HepG2 (cell line): ENCODE results near the gene ZNF853. TPM values are rescaled to one million over a fixed set of nuclear protein-coding genes. Genes with fewer than 3 reads are reported as not detected.
A peak's percentile ranks its signal among the peaks of the same experiment; 100 is the strongest.

ENCODE experiments used
- CBX1 ChIP-seq: IDR thresholded peaks from one replicate; pipeline ENCODE4 v1.6.1; 2016; ENCODE audit warnings: antibody characterized with exemption, low read depth
- CENPX ChIP-seq: sonication (generic); formaldehyde crosslinking; IDR thresholded peaks from 2 replicates; pipeline ENCODE4 v1.9.0; 2021; ENCODE audit warnings: mild to moderate bottlenecking, missing genetic modification reagents, moderate library complexity
- CREM ChIP-seq, 2 experiments: sonication (generic) in 1 of 2; formaldehyde crosslinking in 1 of 2; IDR thresholded peaks; 2 replicates each; pipeline versions ENCODE4 v1.4.0 to v1.6.1; 2016 to 2020; ENCODE audit warnings: antibody characterized with exemption in 1 of 2, mild to moderate bottlenecking in 1 of 2, missing genetic modification reagents in 1 of 2
- DMAP1 ChIP-seq: IDR thresholded peaks from 2 replicates; pipeline ENCODE4 v1.6.1; 2016
- HNRNPL ChIP-seq: fragments of 200-400 bp; formaldehyde crosslinking; IDR thresholded peaks from 2 replicates; pipeline ENCODE4 v1.6.1; 2017; ENCODE audit warnings: mild to moderate bottlenecking, low read depth, low read length
- KAT8 ChIP-seq: IDR thresholded peaks from 2 replicates; pipeline ENCODE4 v1.6.1; 2016; ENCODE audit warnings: missing genetic modification reagents, missing compliant biosample characterization
- KLF11 ChIP-seq: IDR thresholded peaks from 2 replicates; pipeline ENCODE4 v1.6.1; 2016; ENCODE audit warnings: missing compliant biosample characterization
- MED1 ChIP-seq: sonication (generic); formaldehyde crosslinking; IDR thresholded peaks from 2 replicates; pipeline ENCODE4 v1.4.0; 2020; ENCODE audit warnings: missing genetic modification reagents
- MXD4 ChIP-seq: IDR thresholded peaks from 2 replicates; pipeline ENCODE4 v1.6.1; 2016; ENCODE audit warnings: mild to moderate bottlenecking, missing biosample characterization, missing genetic modification reagents
- MYC ChIP-seq: sonication (generic); formaldehyde crosslinking; IDR thresholded peaks from 2 replicates; pipeline ENCODE4 v1.9.0; 2021; ENCODE audit warnings: missing genetic modification reagents, borderline replicate concordance
- NONO ChIP-seq, 2 experiments: fragments of 450-650 bp in 1 of 2; sonication (generic) in 1 of 2; formaldehyde crosslinking in 1 of 2; IDR thresholded peaks in 1 of 2; conservative IDR thresholded peaks in 1 of 2; 2 replicates each; pipeline versions ENCODE4 v1.6.1 to v1.8.0; 2017 to 2022; ENCODE audit warnings: mild to moderate bottlenecking in 1 of 2, missing genetic modification reagents in 1 of 2, moderate library complexity in 1 of 2
- SRF ChIP-seq: IDR thresholded peaks from 2 replicates; pipeline ENCODE4 v1.6.1; 2011; ENCODE audit warnings: mild to moderate bottlenecking, low read depth, low read length, moderate library complexity
- ZBTB33 ChIP-seq: sonication (generic); formaldehyde crosslinking; IDR thresholded peaks from 2 replicates; pipeline ENCODE4 v1.4.0; 2020; ENCODE audit warnings: missing genetic modification reagents
- ZBTB34 ChIP-seq: sonication (generic); formaldehyde crosslinking; IDR thresholded peaks from 2 replicates; pipeline ENCODE4 v1.8.0; 2022; ENCODE audit warnings: mild to moderate bottlenecking, missing genetic modification reagents
- ZNF460 ChIP-seq: sonication (generic); formaldehyde crosslinking; IDR thresholded peaks from 2 replicates; pipeline ENCODE4 v1.5.1; 2020; ENCODE audit warnings: missing genetic modification reagents, mild to moderate bottlenecking, borderline replicate concordance
- ZSCAN21 ChIP-seq: sonication (generic); formaldehyde crosslinking; IDR thresholded peaks from 2 replicates; pipeline ENCODE4 v1.8.0; 2022; ENCODE audit warnings: mild to moderate bottlenecking, missing genetic modification reagents, moderate library complexity, borderline replicate concordance
- polyA plus RNA-seq, 8 experiments: library from polyadenylated mRNA; depleted of rRNA in 3 of 8; stranded (reverse) in 7 of 8; unstranded in 1 of 8; fragments of >200 nt; fragmentation: Illumina TruSeq in 4 of 8; extraction: Trizol in 4 of 8; gene quantifications; 2 replicates each; pipeline versions ENCODE4 v1.2.1 to v1.2.3, GENCODE V29; 2011 to 2016; ENCODE audit warnings: low read depth in 4 of 8, missing spikeins in 1 of 8, mixed read lengths in 1 of 8; ENCODE audit not compliant: insufficient read depth in 1 of 8
- total RNA-seq, 5 experiments: library from RNA; depleted of rRNA; stranded (reverse); fragments of >200 nt; fragmentation: Illumina TruSeq; extraction: Trizol; gene quantifications; 2 replicates each; pipeline ENCODE4 v1.2.3, GENCODE V29; 2016; ENCODE audit warnings: low read depth in 1 of 5
- TF ChIP-seq, protein P1 (sequence below): sonication (generic); formaldehyde crosslinking; IDR thresholded peaks from 2 replicates; pipeline ENCODE4 v1.5.0; 2020; ENCODE audit warnings: mild to moderate bottlenecking, missing genetic modification reagents, borderline replicate concordance
- TF ChIP-seq, protein P2 (sequence below): sonication (generic); formaldehyde crosslinking; IDR thresholded peaks from 2 replicates; pipeline ENCODE4 v1.5.1; 2020; ENCODE audit warnings: mild to moderate bottlenecking, missing genetic modification reagents

The ZNF853 gene
- total and polyA plus RNA-seq, 2 of the 13 experiments (the other 11 are each of a cell fraction or from before 2014, with no cell fraction given), result 2.1 to 6.2 TPM

- TF ChIP-seq DMAP1 (CRISPR knock-in tag), result peak; percentile 38; the same call in 1 of the 2 replicates
- no peak for TF ChIP-seq NONO (IDR thresholded peaks at IDR 0.05)
- TF ChIP-seq NONO (CRISPR knock-in tag; conservative IDR thresholded peaks at IDR 0.05), result peak; percentile 64
- TF ChIP-seq MED1 (CRISPR knock-in tag), result peak; percentile 95
- TF ChIP-seq CENPX (CRISPR knock-in tag), result no peak
- TF ChIP-seq, protein P1, sequence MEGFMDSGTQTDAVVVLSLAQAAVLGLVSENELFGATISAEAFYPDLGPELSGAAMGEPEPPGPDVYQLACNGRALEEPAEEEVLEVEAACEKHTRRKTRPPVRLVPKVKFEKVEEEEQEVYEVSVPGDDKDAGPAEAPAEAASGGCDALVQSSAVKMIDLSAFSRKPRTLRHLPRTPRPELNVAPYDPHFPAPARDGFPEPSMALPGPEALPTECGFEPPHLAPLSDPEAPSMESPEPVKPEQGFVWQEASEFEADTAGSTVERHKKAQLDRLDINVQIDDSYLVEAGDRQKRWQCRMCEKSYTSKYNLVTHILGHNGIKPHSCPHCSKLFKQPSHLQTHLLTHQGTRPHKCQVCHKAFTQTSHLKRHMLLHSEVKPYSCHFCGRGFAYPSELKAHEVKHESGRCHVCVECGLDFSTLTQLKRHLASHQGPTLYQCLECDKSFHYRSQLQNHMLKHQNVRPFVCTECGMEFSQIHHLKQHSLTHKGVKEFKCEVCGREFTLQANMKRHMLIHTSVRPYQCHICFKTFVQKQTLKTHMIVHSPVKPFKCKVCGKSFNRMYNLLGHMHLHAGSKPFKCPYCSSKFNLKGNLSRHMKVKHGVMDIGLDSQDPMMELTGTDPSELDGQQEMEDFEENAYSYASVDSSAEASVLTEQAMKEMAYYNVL (CRISPR knock-in tag), result peak; percentile 67; the same call in 1 of the 2 replicates
- TF ChIP-seq CREM (IDR thresholded peaks at IDR 0.05), result peak; percentile 77
- TF ChIP-seq CREM (CRISPR knock-in tag; IDR thresholded peaks at IDR 0.05), result no peak
- TF ChIP-seq CBX1, result peak; percentile 67
- TF ChIP-seq HNRNPL, result peak; percentile 60; the same call in 1 of the 2 replicates
- TF ChIP-seq KAT8 (CRISPR knock-in tag), result peak; percentile 83
- no peak; the same call in 1 of the 2 replicates for TF ChIP-seq ZNF460 (CRISPR knock-in tag)
- peak; percentile 48; the same call in 1 of the 2 replicates for TF ChIP-seq MYC (CRISPR knock-in tag)
- TF ChIP-seq SRF, result 0 out of 2 replicates have a peak, but pooled peaks have one; percentile 56
- TF ChIP-seq KLF11 (CRISPR knock-in tag), result peak; percentile 15; the same call in 1 of the 2 replicates
- 0 out of 2 replicates have a peak, but pooled peaks have one; percentile 32 for TF ChIP-seq MXD4 (CRISPR knock-in tag)
- TF ChIP-seq, protein P2, sequence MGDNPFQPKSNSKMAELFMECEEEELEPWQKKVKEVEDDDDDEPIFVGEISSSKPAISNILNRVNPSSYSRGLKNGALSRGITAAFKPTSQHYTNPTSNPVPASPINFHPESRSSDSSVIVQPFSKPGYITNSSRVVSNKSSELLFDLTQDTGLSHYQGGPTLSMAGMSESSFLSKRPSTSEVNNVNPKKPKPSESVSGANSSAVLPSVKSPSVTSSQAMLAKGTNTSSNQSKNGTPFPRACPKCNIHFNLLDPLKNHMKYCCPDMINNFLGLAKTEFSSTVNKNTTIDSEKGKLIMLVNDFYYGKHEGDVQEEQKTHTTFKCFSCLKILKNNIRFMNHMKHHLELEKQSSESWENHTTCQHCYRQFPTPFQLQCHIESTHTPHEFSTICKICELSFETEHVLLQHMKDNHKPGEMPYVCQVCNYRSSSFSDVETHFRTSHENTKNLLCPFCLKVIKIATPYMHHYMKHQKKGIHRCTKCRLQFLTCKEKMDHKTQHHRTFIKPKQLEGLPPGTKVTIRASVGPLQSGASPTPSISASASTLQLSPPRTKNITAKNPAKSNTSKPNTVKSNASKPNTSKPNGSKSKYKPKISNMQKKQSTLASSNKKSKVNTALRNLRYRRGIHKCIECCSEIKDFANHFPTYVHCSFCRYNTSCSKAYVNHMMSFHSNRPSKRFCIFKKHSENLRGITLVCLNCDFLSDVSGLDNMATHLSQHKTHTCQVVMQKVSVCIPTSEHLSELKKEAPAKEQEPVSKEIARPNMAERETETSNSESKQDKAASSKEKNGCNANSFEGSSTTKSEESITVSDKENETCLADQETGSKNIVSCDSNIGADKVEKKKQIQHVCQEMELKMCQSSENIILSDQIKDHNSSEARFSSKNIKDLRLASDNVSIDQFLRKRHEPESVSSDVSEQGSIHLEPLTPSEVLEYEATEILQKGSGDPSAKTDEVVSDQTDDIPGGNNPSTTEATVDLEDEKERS (CRISPR knock-in tag), result peak; percentile 56; the same call in 1 of the 2 replicates
- TF ChIP-seq ZSCAN21 (CRISPR knock-in tag), result peak; percentile 67; the same call in 1 of the 2 replicates
- peak; percentile 92 for TF ChIP-seq ZBTB34 (CRISPR knock-in tag)
- TF ChIP-seq ZBTB33 (CRISPR knock-in tag), result peak; percentile 11
Observed at GRCh38 chr7:6578114-6579084, 37.0 kb upstream of the ZNF853 start (continued).
